ENCODE measurements around the gene CFAP77.

GRCh38 chr9:132578367-132578932 lies 168.4 kb downstream of the CFAP77 start:
- TF ChIP-seq POLR2A (IDR thresholded peaks at IDR 0.05) (no peak), CTCF (IDR thresholded peaks at IDR 0.05) (no peak), POLR2AphosphoS5 (IDR thresholded peaks at IDR 0.05) (no peak), EP300 (IDR thresholded peaks at IDR 0.05) (no peak)

Data from sigmoid colon (tissue), 4 donors.